ENCODE data around the gene GNAL. TPM values are rescaled to one million over a fixed set of nuclear protein-coding genes. Genes with fewer than 3 reads are reported as not detected.

GNAL gene
- total RNA-seq, 1 donor from 2014 or later: 26.8 TPM

GRCh38 chr18:11873670-11874340 is 184.7 kb downstream of the GNAL start:
- no peak for TF ChIP-seq CTCF (IDR thresholded peaks at IDR 0.05)
- no peak for TF ChIP-seq EZH2phosphoT487 (IDR thresholded peaks at IDR 0.05)
- no peak for TF ChIP-seq EZH2 (IDR thresholded peaks at IDR 0.05)
- Histone ChIP-seq H3K4me3 (no peak overlapping the region), H3K9me3 (ENCODE audit: low read depth) (no peaks in the 10 kb centered on the region), H2AFZ (replicated peaks) (no peak overlapping the region), H3K36me3 (no peaks in the 10 kb centered on the region), H3K4me1 (no peaks in the 10 kb centered on the region), H3K27ac (no peak overlapping the region), H3F3A (ENCODE audit: low read depth) (no peaks in the 10 kb centered on the region), H4K20me1 (ENCODE audit: low read depth) (no peaks in the 10 kb centered on the region), H3K9ac (no peak overlapping the region), H3K27me3 (no peaks in the 10 kb centered on the region), H3K79me2 (ENCODE audit: low read depth) (no peaks in the 10 kb centered on the region), H3K4me2 (no peak overlapping the region)
- H3K4me1 Mint-ChIP-seq: no peaks in the 10 kb centered on the region
- peaks cover 3% of the 10 kb centered on the region for H3K27me3 Mint-ChIP-seq (ENCODE audit: insufficient read depth, low read depth)
- peak overlapping the region; percentile 79 for H3K27ac Mint-ChIP-seq
- no peak overlapping the region for H3K4me3 Mint-ChIP-seq
- peaks cover 15% of the 10 kb centered on the region for H3K36me3 Mint-ChIP-seq
- DNase-seq (ENCODE audit: low spot score): no peak
- no peaks in the 10 kb centered on the region for H3K9me3 Mint-ChIP-seq

GRCh38 chr18:11874676-11875075 is 185.6 kb downstream of the GNAL start:
- H3K36me3 Mint-ChIP-seq: peaks cover 15% of the 10 kb centered on the region

GRCh38 chr18:11877497-11878135 is 188.6 kb downstream of the GNAL start:
- DNase-seq (ENCODE audit: low spot score): no peak
- H4K20me1 ChIP-seq (ENCODE audit: low read depth): no peaks in the 10 kb centered on the region
- H3K9me3 ChIP-seq (ENCODE audit: low read depth): no peaks in the 10 kb centered on the region
- no peak overlapping the region for H2AFZ ChIP-seq (replicated peaks)
- H3K4me2 ChIP-seq: no peak overlapping the region
- no peak overlapping the region for H3K4me3 ChIP-seq
- H3K27me3 Mint-ChIP-seq (ENCODE audit: insufficient read depth, low read depth): peaks cover 1% of the 10 kb centered on the region
- peaks cover 25% of the 10 kb centered on the region for H3K36me3 Mint-ChIP-seq
- H3K27ac Mint-ChIP-seq: no peak overlapping the region
- H3K27ac ChIP-seq: no peak overlapping the region
- no peaks in the 10 kb centered on the region for H3F3A ChIP-seq (ENCODE audit: low read depth)
- no peak overlapping the region for H3K9ac ChIP-seq
- H3K4me3 Mint-ChIP-seq: no peak overlapping the region
- H3K27me3 ChIP-seq: no peaks in the 10 kb centered on the region
- H3K4me1 Mint-ChIP-seq: peaks cover 17% of the 10 kb centered on the region
- no peaks in the 10 kb centered on the region for H3K79me2 ChIP-seq (ENCODE audit: low read depth)
- no peaks in the 10 kb centered on the region for H3K4me1 ChIP-seq
- H3K36me3 ChIP-seq: no peaks in the 10 kb centered on the region
- TF ChIP-seq EZH2 (IDR thresholded peaks at IDR 0.05): no peak
- no peak for TF ChIP-seq EZH2phosphoT487 (IDR thresholded peaks at IDR 0.05)
- TF ChIP-seq CTCF (IDR thresholded peaks at IDR 0.05): no peak
- H3K9me3 Mint-ChIP-seq: no peaks in the 10 kb centered on the region

More at GRCh38 chr18:11874676-11875075, 185.6 kb downstream of the GNAL start:
- no peak overlapping the region for H3K9ac ChIP-seq
- H3K27me3 Mint-ChIP-seq (ENCODE audit: insufficient read depth, low read depth): peaks cover 3% of the 10 kb centered on the region
- H3F3A ChIP-seq (ENCODE audit: low read depth): no peaks in the 10 kb centered on the region
- no peaks in the 10 kb centered on the region for H3K4me1 ChIP-seq
- H3K79me2 ChIP-seq (ENCODE audit: low read depth): no peaks in the 10 kb centered on the region
- no peaks in the 10 kb centered on the region for H3K36me3 ChIP-seq
- no peak overlapping the region for H3K4me3 ChIP-seq
- no peak overlapping the region for H3K4me3 Mint-ChIP-seq
- no peaks in the 10 kb centered on the region for H3K9me3 ChIP-seq (ENCODE audit: low read depth)
- H3K9me3 Mint-ChIP-seq: no peaks in the 10 kb centered on the region
- no peaks in the 10 kb centered on the region for H3K27me3 ChIP-seq
- no peak overlapping the region for H3K4me2 ChIP-seq
- no peaks in the 10 kb centered on the region for H3K4me1 Mint-ChIP-seq
- no peaks in the 10 kb centered on the region for H4K20me1 ChIP-seq (ENCODE audit: low read depth)
- no peak overlapping the region for H3K27ac ChIP-seq
- no peak for TF ChIP-seq EZH2 (IDR thresholded peaks at IDR 0.05)
- TF ChIP-seq CTCF (IDR thresholded peaks at IDR 0.05): no peak
- no peak for TF ChIP-seq EZH2phosphoT487 (IDR thresholded peaks at IDR 0.05)
- no peak overlapping the region for H2AFZ ChIP-seq (replicated peaks)
- DNase-seq (ENCODE audit: low spot score): no peak
- peak overlapping the region; percentile 34 for H3K27ac Mint-ChIP-seq

Data from neural progenitor cell (in vitro differentiated cells).